ENCODE results near the gene UMODL1. TPM values are rescaled to one million over a fixed set of nuclear protein-coding genes. Genes with fewer than 3 reads are reported as not detected.
"Not testable (repeated sequence)": the region's sequence is repeated elsewhere in the genome, so short reads cannot be mapped to it uniquely, and the experiment has no call there.

The UMODL1 gene
- total RNA-seq, 3 donors from 2014 or later, result not detected

GRCh38 chr21:42110691-42111469 lies 39.8 kb downstream of the UMODL1 start:
- H3K9me3 Mint-ChIP-seq, result no peaks in the 10 kb centered on the region
- H3K4me1 Mint-ChIP-seq (ENCODE audit: low read depth), result peaks cover 7% of the 10 kb centered on the region
- no peak overlapping the region for H3K4me3 Mint-ChIP-seq
- H3K27me3 Mint-ChIP-seq (ENCODE audit: low read depth), result peaks cover 25% of the 10 kb centered on the region
- ATAC-seq (no peak), DNase-seq (no peak)
- H3K36me3 Mint-ChIP-seq (ENCODE audit: insufficient read depth), result no peaks in the 10 kb centered on the region

GRCh38 chr21:42111470-42111743 lies 40.3 kb downstream of the UMODL1 start:
- no peak for DNase-seq

GRCh38 chr21:42111811-42112210 lies 40.7 kb downstream of the UMODL1 start:
- ATAC-seq (no peak), DNase-seq (no peak)
- H3K4me3 Mint-ChIP-seq, result no peak overlapping the region
- H3K9me3 Mint-ChIP-seq, result no peaks in the 10 kb centered on the region
- peaks cover 23% of the 10 kb centered on the region for H3K27me3 Mint-ChIP-seq (ENCODE audit: low read depth)
- H3K36me3 Mint-ChIP-seq (ENCODE audit: insufficient read depth), result no peaks in the 10 kb centered on the region
- peaks cover 7% of the 10 kb centered on the region for H3K4me1 Mint-ChIP-seq (ENCODE audit: low read depth)

More at GRCh38 chr21:42111470-42111743, 40.3 kb downstream of the UMODL1 start:
- H3K9me3 Mint-ChIP-seq, result no peaks in the 10 kb centered on the region
- no peak for ATAC-seq
- H3K36me3 Mint-ChIP-seq (ENCODE audit: insufficient read depth), result no peaks in the 10 kb centered on the region
- peaks cover 25% of the 10 kb centered on the region for H3K27me3 Mint-ChIP-seq (ENCODE audit: low read depth)
- no peak overlapping the region for H3K4me3 Mint-ChIP-seq
- peaks cover 7% of the 10 kb centered on the region for H3K4me1 Mint-ChIP-seq (ENCODE audit: low read depth)

- Mint-ChIP-seq H3K4me3 (no peak overlapping the region), H3K4me1 (ENCODE audit: low read depth) (peaks cover 10% of the 10 kb centered on the region), H3K9me3 (no peaks in the 10 kb centered on the region), H3K27me3 (ENCODE audit: low read depth) (peaks cover 26% of the 10 kb centered on the region), H3K36me3 (ENCODE audit: insufficient read depth) (no peaks in the 10 kb centered on the region)
- DNase-seq, result no peak
- ATAC-seq, result no peak
Observed at GRCh38 chr21:42112238-42112637, 41.1 kb downstream of the UMODL1 start.

- Mint-ChIP-seq H3K9me3 (no peaks in the 10 kb centered on the region), H3K27me3 (ENCODE audit: low read depth) (peaks cover 33% of the 10 kb centered on the region), H3K4me1 (ENCODE audit: low read depth) (peaks cover 12% of the 10 kb centered on the region), H3K4me3 (no peak overlapping the region), H3K36me3 (ENCODE audit: insufficient read depth) (no peaks in the 10 kb centered on the region)
- no peak for ATAC-seq
- DNase-seq, result no peak
Observed at GRCh38 chr21:42112857-42113256, 41.7 kb downstream of the UMODL1 start.

GRCh38 chr21:42113926-42114409 lies 42.9 kb downstream of the UMODL1 start:
- no peak for DNase-seq
- ATAC-seq, result no peak
- Mint-ChIP-seq H3K36me3 (ENCODE audit: insufficient read depth) (no peaks in the 10 kb centered on the region), H3K27me3 (ENCODE audit: low read depth) (peaks cover 41% of the 10 kb centered on the region), H3K9me3 (no peaks in the 10 kb centered on the region), H3K4me3 (no peak overlapping the region), H3K4me1 (ENCODE audit: low read depth) (peaks cover 9% of the 10 kb centered on the region)

GRCh38 chr21:42114646-42115045 lies 43.5 kb downstream of the UMODL1 start:
- Mint-ChIP-seq H3K9me3 (no peaks in the 10 kb centered on the region), H3K27me3 (ENCODE audit: low read depth) (peaks cover 47% of the 10 kb centered on the region), H3K4me1 (ENCODE audit: low read depth) (peaks cover 9% of the 10 kb centered on the region), H3K4me3 (no peak overlapping the region), H3K36me3 (ENCODE audit: insufficient read depth) (no peaks in the 10 kb centered on the region)
- ATAC-seq (no peak), DNase-seq (no peak)

GRCh38 chr21:42115136-42115683 lies 44.1 kb downstream of the UMODL1 start:
- DNase-seq, result no peak
- H3K4me3 Mint-ChIP-seq, result no peak overlapping the region
- H3K36me3 Mint-ChIP-seq (ENCODE audit: insufficient read depth), result no peaks in the 10 kb centered on the region
- peaks cover 52% of the 10 kb centered on the region for H3K27me3 Mint-ChIP-seq (ENCODE audit: low read depth)
- H3K4me1 Mint-ChIP-seq (ENCODE audit: low read depth), result peaks cover 9% of the 10 kb centered on the region
- no peaks in the 10 kb centered on the region for H3K9me3 Mint-ChIP-seq
- no peak for ATAC-seq

GRCh38 chr21:42116551-42116950 lies 45.4 kb downstream of the UMODL1 start:
- H3K4me1 Mint-ChIP-seq (ENCODE audit: low read depth); H3K36me3 Mint-ChIP-seq (ENCODE audit: insufficient read depth); ATAC-seq; DNase-seq; H3K4me3 Mint-ChIP-seq; H3K9me3 Mint-ChIP-seq: not testable (repeated sequence)
- H3K27me3 Mint-ChIP-seq (ENCODE audit: low read depth), result peaks cover 60% of the 10 kb centered on the region

- Mint-ChIP-seq H3K9me3 (no peaks in the 10 kb centered on the region), H3K36me3 (ENCODE audit: insufficient read depth) (no peaks in the 10 kb centered on the region), H3K27me3 (ENCODE audit: low read depth) (peaks cover 64% of the 10 kb centered on the region), H3K4me1 (ENCODE audit: low read depth) (peaks cover 9% of the 10 kb centered on the region), H3K4me3 (peak overlapping the region; percentile 61)
- ATAC-seq (peak; percentile 82 to 87), DNase-seq (peak; percentile 76)
Observed at GRCh38 chr21:42117229-42117966, 46.3 kb downstream of the UMODL1 start.

GRCh38 chr21:42117967-42118780 lies 47.1 kb downstream of the UMODL1 start:
- ATAC-seq (no peak), DNase-seq (no peak)
- Mint-ChIP-seq H3K4me1 (ENCODE audit: low read depth) (peaks cover 9% of the 10 kb centered on the region), H3K36me3 (ENCODE audit: insufficient read depth) (no peaks in the 10 kb centered on the region), H3K27me3 (ENCODE audit: low read depth) (peaks cover 69% of the 10 kb centered on the region), H3K4me3 (no peak overlapping the region), H3K9me3 (no peaks in the 10 kb centered on the region)

- H3K27me3 Mint-ChIP-seq (ENCODE audit: low read depth), result peaks cover 67% of the 10 kb centered on the region
- no peaks in the 10 kb centered on the region for H3K36me3 Mint-ChIP-seq (ENCODE audit: insufficient read depth)
- H3K4me1 Mint-ChIP-seq (ENCODE audit: low read depth), result peaks cover 13% of the 10 kb centered on the region
- H3K9me3 Mint-ChIP-seq, result no peaks in the 10 kb centered on the region
- no peak overlapping the region for H3K4me3 Mint-ChIP-seq
- DNase-seq (no peak), ATAC-seq (no peak)
Observed at GRCh38 chr21:42118901-42119300, 47.8 kb downstream of the UMODL1 start.

GRCh38 chr21:42120101-42120902 lies 49.2 kb downstream of the UMODL1 start:
- H3K4me3 Mint-ChIP-seq, result no peak overlapping the region
- H3K9me3 Mint-ChIP-seq, result no peaks in the 10 kb centered on the region
- DNase-seq (no peak), ATAC-seq (no peak)
- no peaks in the 10 kb centered on the region for H3K36me3 Mint-ChIP-seq (ENCODE audit: insufficient read depth)
- peaks cover 67% of the 10 kb centered on the region for H3K27me3 Mint-ChIP-seq (ENCODE audit: low read depth)
- H3K4me1 Mint-ChIP-seq (ENCODE audit: low read depth), result peaks cover 13% of the 10 kb centered on the region
